Glutamatergic neuron (in vitro differentiated cells): Measurements from ENCODE around the gene BUB1B. TPM values are rescaled to one million over a fixed set of nuclear protein-coding genes. Genes with fewer than 3 reads are reported as not detected.

Source experiments
- DNase-seq: peaks from one replicate; pipeline ENCODE4 v3.0.0; 2022
- H3K27ac Mint-ChIP-seq: one replicate; pipeline ENCODE4 v1.8.0; 2020; ENCODE audit warnings: mild to moderate bottlenecking, mixed read lengths, inconsistent platforms; ENCODE audit not compliant: unreplicated experiment
- H3K27me3 Mint-ChIP-seq: one replicate; pipeline ENCODE4 v1.8.0; 2020; ENCODE audit warnings: mild to moderate bottlenecking, moderate library complexity, mixed read lengths, inconsistent platforms; ENCODE audit not compliant: unreplicated experiment
- H3K36me3 Mint-ChIP-seq: one replicate; pipeline ENCODE4 v1.8.0; 2020; ENCODE audit warnings: mild to moderate bottlenecking, mixed read lengths, inconsistent platforms; ENCODE audit not compliant: unreplicated experiment
- H3K4me1 Mint-ChIP-seq: one replicate; pipeline ENCODE4 v1.8.0; 2020; ENCODE audit warnings: mild to moderate bottlenecking, low read depth, mixed read lengths, inconsistent platforms; ENCODE audit not compliant: unreplicated experiment
- H3K4me3 Mint-ChIP-seq: one replicate; pipeline ENCODE4 v1.8.0; 2020; ENCODE audit warnings: mild to moderate bottlenecking, mixed read lengths, inconsistent platforms; ENCODE audit not compliant: unreplicated experiment
- H3K9me3 Mint-ChIP-seq: one replicate; pipeline ENCODE4 v1.8.0; 2020; ENCODE audit warnings: mild to moderate bottlenecking, moderate library complexity, mixed read lengths, inconsistent platforms; ENCODE audit not compliant: unreplicated experiment
- total RNA-seq: library from RNA; stranded (reverse); fragmentation: NEBNext Ultra II Directional; extraction: Animal tissue kit (Norgen Biotek cat#: 25700); gene quantifications from one replicate; pipeline ENCODE4 v1.2.1, GENCODE V29; 2021; ENCODE audit not compliant: unreplicated experiment
- TF ChIP-seq, protein P1 (sequence below): fragments of 200-600 bp; sonication (generic); IDR thresholded peaks from one replicate; pipeline ENCODE4 v1.5.0; 2021; ENCODE audit not compliant: partially characterized antibody, unreplicated experiment

The BUB1B gene
- total RNA-seq, 1 donor from 2014 or later, result 16.5 TPM

GRCh38 chr15:40234783-40235182, 73.9 kb downstream of the BUB1B start:
- H3K4me1 Mint-ChIP-seq, result peaks cover 7% of the 10 kb centered on the region
- no peak for DNase-seq
- no peak overlapping the region for H3K4me3 Mint-ChIP-seq
- H3K36me3 Mint-ChIP-seq, result no peaks in the 10 kb centered on the region
- H3K27me3 Mint-ChIP-seq, result peaks cover 6% of the 10 kb centered on the region
- TF ChIP-seq, protein P1, sequence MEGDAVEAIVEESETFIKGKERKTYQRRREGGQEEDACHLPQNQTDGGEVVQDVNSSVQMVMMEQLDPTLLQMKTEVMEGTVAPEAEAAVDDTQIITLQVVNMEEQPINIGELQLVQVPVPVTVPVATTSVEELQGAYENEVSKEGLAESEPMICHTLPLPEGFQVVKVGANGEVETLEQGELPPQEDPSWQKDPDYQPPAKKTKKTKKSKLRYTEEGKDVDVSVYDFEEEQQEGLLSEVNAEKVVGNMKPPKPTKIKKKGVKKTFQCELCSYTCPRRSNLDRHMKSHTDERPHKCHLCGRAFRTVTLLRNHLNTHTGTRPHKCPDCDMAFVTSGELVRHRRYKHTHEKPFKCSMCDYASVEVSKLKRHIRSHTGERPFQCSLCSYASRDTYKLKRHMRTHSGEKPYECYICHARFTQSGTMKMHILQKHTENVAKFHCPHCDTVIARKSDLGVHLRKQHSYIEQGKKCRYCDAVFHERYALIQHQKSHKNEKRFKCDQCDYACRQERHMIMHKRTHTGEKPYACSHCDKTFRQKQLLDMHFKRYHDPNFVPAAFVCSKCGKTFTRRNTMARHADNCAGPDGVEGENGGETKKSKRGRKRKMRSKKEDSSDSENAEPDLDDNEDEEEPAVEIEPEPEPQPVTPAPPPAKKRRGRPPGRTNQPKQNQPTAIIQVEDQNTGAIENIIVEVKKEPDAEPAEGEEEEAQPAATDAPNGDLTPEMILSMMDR, result no peak
- H3K27ac Mint-ChIP-seq, result no peak overlapping the region
- H3K9me3 Mint-ChIP-seq, result peaks cover 2% of the 10 kb centered on the region

GRCh38 chr15:40235201-40235885, 74.5 kb downstream of the BUB1B start:
- Mint-ChIP-seq H3K27ac (no peak overlapping the region), H3K4me1 (peaks cover 7% of the 10 kb centered on the region), H3K27me3 (peaks cover 6% of the 10 kb centered on the region), H3K36me3 (no peaks in the 10 kb centered on the region), H3K9me3 (peaks cover 2% of the 10 kb centered on the region), H3K4me3 (no peak overlapping the region)
- no peak for DNase-seq
- TF ChIP-seq, protein P1, result no peak

DNA sequence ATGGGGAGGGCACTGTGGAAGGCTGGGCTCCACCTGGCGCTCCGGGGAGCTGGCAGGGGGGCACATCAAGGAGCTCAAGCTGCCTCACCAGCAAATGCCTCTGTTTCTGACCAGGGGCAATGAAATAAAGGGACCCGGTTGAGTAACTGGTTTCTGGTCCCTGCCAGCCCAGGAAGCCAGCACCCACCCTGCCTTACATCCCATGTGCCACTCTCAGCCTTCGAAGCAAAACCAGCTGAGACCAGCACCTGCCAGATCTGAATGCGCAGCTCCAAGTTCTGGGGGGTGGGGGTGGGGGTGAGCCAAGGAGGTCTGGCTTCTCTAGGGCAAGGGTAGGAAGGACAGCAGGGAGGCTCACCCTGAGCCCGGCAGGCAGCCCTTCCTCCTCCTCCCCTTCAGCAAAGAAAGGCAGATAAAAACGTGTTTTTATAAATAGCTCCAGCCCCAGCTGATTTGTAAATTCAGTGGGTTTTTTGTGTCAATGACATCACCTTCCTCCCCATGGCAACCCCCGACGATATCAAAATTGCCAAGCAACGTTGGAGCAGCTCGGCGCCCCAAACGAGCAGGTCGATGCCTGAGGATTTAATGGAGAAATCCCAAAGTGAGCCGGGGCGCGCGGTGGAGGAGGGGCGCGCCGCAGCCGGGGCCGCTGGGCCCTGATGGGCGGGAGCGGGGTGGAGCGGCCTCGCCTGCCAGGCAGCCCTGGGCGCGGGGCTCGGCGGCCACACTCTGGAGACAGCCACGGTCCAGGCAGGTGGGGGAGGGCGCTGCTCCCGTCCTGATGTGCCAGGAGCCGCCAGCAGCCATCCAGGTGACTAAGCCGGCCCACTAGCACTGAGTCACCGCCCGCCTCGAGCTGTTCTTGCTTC, 77.9 kb downstream of the BUB1B start, which contains the start of gene PAK6:
Gene PAK6, plus strand, starts transcription at position 532 of the 872 bp plus-strand sequence. CDS start 25,723 bp downstream, outside the sequence.
- peak; percentile 70 for DNase-seq
- H3K27ac Mint-ChIP-seq, result peak within 1 kb of the TSS; percentile 48

GRCh38 chr15:40239404-40239692, 78.5 kb downstream of the BUB1B start:
- Mint-ChIP-seq H3K4me1 (peaks cover 5% of the 10 kb centered on the region), H3K27ac (peak overlapping the region; percentile 48)

More for the DNA sequence above, 77.9 kb downstream of the BUB1B start, which contains the start of gene PAK6:
- H3K27me3 Mint-ChIP-seq, result peaks cover 6% of the 10 kb centered on the region
- TF ChIP-seq, protein P1, result no peak
- H3K9me3 Mint-ChIP-seq, result peaks cover 2% of the 10 kb centered on the region
- peak within 1 kb of the TSS; percentile 74 for H3K4me3 Mint-ChIP-seq
- peaks cover 5% of the 10 kb centered on the region for H3K4me1 Mint-ChIP-seq
- no peaks in the 10 kb centered on the region for H3K36me3 Mint-ChIP-seq

More at GRCh38 chr15:40239404-40239692, 78.5 kb downstream of the BUB1B start:
- TF ChIP-seq, protein P1, result no peak
- DNase-seq, result no peak
- H3K4me3 Mint-ChIP-seq, result peak overlapping the region; percentile 71
- H3K27me3 Mint-ChIP-seq, result peaks cover 6% of the 10 kb centered on the region
- H3K9me3 Mint-ChIP-seq, result peaks cover 2% of the 10 kb centered on the region
- no peaks in the 10 kb centered on the region for H3K36me3 Mint-ChIP-seq
